PC-3 (cell line): ENCODE results near the gene RIPPLY3. TPM values are rescaled to one million over a fixed set of nuclear protein-coding genes. Genes with fewer than 3 reads are reported as not detected.

Experiments
- ATAC-seq: fragments of 200-7000 bp; cut with Tn5 transposase; 2 replicates; pipeline ENCODE4 v1.9.1; 2020; ENCODE audit warnings: mild to moderate bottlenecking, moderate library complexity
- BruUV-seq: library from RNA; stranded (reverse); fragments of 400-500 nt; replicated peaks from 2 replicates; lab custom pipeline; 2021; lab: Mats Ljungman, UMichigan
- CTCF ChIA-PET: fragments of 300-600 bp; sonication (Branson Sonifier 250); formaldehyde crosslinking; loops from one replicate; lab custom pipeline; 2022; ENCODE audit warnings: antibody characterized with exemption; lab: Charles Lee
- POLR2A ChIA-PET: fragments of 300-600 bp; sonication (Branson Sonifier 250); formaldehyde crosslinking; loops from one replicate; lab custom pipeline; 2022; ENCODE audit warnings: antibody characterized with exemption; ENCODE audit not compliant: unreplicated experiment; lab: Charles Lee
- DNase-seq: peaks from one replicate; pipeline ENCODE4 v3.0.0-alpha.2; 2015
- H2AFZ ChIP-seq: fragments of 300-600 bp; sonication (generic); 2 replicates; pipeline ENCODE4 v1.6.0; 2016; ENCODE audit warnings: antibody characterized with exemption, low read length
- H3F3A ChIP-seq: fragments of 300-600 bp; sonication (generic); one replicate; pipeline ENCODE4 v1.6.0; 2017; ENCODE audit warnings: antibody characterized with exemption, low read length, control low read depth, mild to moderate bottlenecking; ENCODE audit not compliant: unreplicated experiment
- H3K27ac ChIP-seq: fragments of 300-600 bp; sonication (generic); 2 replicates; pipeline ENCODE4 v1.5.1; 2016; ENCODE audit warnings: mild to moderate bottlenecking, low read length
- H3K27me3 ChIP-seq: fragments of 300-600 bp; sonication (generic); 2 replicates; pipeline ENCODE4 v1.6.1; 2016; ENCODE audit warnings: low read length, mixed read lengths
- H3K36me3 ChIP-seq: fragments of 300-600 bp; sonication (generic); 2 replicates; pipeline ENCODE4 v1.6.1; 2016; ENCODE audit warnings: low read depth, mixed run types, low read length, mixed read lengths
- H3K4me1 ChIP-seq: fragments of 300-600 bp; sonication (generic); 2 replicates; pipeline ENCODE4 v1.5.1; 2016; ENCODE audit warnings: low read length; ENCODE audit not compliant: insufficient read depth
- H3K4me2 ChIP-seq: fragments of 300-600 bp; sonication (generic); 2 replicates; pipeline ENCODE4 v1.6.0; 2016; ENCODE audit warnings: low read length
- H3K4me3 ChIP-seq: fragments of 300-600 bp; sonication (generic); 2 replicates; pipeline ENCODE4 v1.5.1; 2016; ENCODE audit warnings: mild to moderate bottlenecking, low read length, mixed read lengths
- H3K79me2 ChIP-seq: fragments of 300-600 bp; sonication (generic); 2 replicates; pipeline ENCODE4 v1.6.1; 2017; ENCODE audit warnings: low read length, mixed read lengths
- H3K9ac ChIP-seq: fragments of 300-600 bp; sonication (generic); 2 replicates; pipeline ENCODE4 v1.6.0; 2016; ENCODE audit warnings: mild to moderate bottlenecking, low read length
- H3K9me2 ChIP-seq: fragments of 300-600 bp; sonication (generic); replicated peaks from 2 replicates; pipeline ENCODE4 v1.6.1; 2016; ENCODE audit warnings: mixed run types, low read length, mixed read lengths
- H3K9me3 ChIP-seq: fragments of 300-600 bp; sonication (generic); 2 replicates; pipeline ENCODE4 v1.6.1; 2016; ENCODE audit warnings: low read length, mixed read lengths
- H4K20me1 ChIP-seq: fragments of 300-600 bp; sonication (generic); 2 replicates; pipeline ENCODE4 v1.6.1; 2016; ENCODE audit warnings: low read length, mixed read lengths
- EZH2 ChIP-seq: fragments of 300-600 bp; sonication (generic); IDR thresholded peaks from one replicate; pipeline ENCODE4 v1.6.1; 2017; ENCODE audit warnings: antibody characterized with exemption, mild to moderate bottlenecking, low read length; ENCODE audit not compliant: unreplicated experiment
- EZH2phosphoT487 ChIP-seq: fragments of 300-600 bp; sonication (generic); IDR thresholded peaks from 2 replicates; pipeline ENCODE4 v1.6.1; 2018; ENCODE audit warnings: mild to moderate bottlenecking, antibody characterized with exemption, low read length, borderline replicate concordance
- intact Hi-C: fragments of 100-400 bp; cut with micrococcal nuclease; formaldehyde crosslinking; loops from 2 replicates; pipeline ENCODE4 v1.9.0; 2023
- total RNA-seq: library from RNA; depleted of rRNA; stranded (reverse); fragments of >200 nt; gene quantifications from 2 replicates; pipeline ENCODE4 v1.2.3, GENCODE V29; 2014
- TF ChIP-seq, protein P1 (sequence below): fragments of 300-600 bp; sonication (generic); conservative IDR thresholded peaks from 2 replicates; pipeline ENCODE4 v1.5.1; 2017; ENCODE audit warnings: antibody characterized with exemption, low read depth, mild to moderate bottlenecking, low read length

The RIPPLY3 gene
- total RNA-seq, 1 experiment from 2014 or later: 10.0 TPM

GRCh38 chr21:36989699-36990507 lies 16.6 kb upstream of the RIPPLY3 start:
- DNase-seq: peak; percentile 95

GRCh38 chr21:36990508-36991205 lies 15.8 kb upstream of the RIPPLY3 start:
- H4K20me1 ChIP-seq: no peaks in the 10 kb centered on the region
- peak overlapping the region; percentile 77 for H3K4me2 ChIP-seq
- no peaks in the 10 kb centered on the region for H3K36me3 ChIP-seq
- CTCF ChIA-PET: interaction anchor here (0.7 to 1.7 kb wide), 4 partner anchors 12 to 82 kb away, joined by 3 to 17 read pairs (median 3); no protein-coding TSS in a partner anchor
- peaks cover 12% of the 10 kb centered on the region for H3F3A ChIP-seq
- POLR2A ChIA-PET: no interaction called here
- H3K27ac ChIP-seq: peak overlapping the region; percentile 89
- intact Hi-C loops: no loop called here
- no peaks in the 10 kb centered on the region for H3K9me2 ChIP-seq
- no peaks in the 10 kb centered on the region for H3K9me3 ChIP-seq
- DNase-seq (no peak), ATAC-seq (no peak)
- peaks cover 42% of the 10 kb centered on the region for H3K4me1 ChIP-seq
- peak overlapping the region; percentile 89 for H3K9ac ChIP-seq
- BruUV-seq: TSS peak; percentile 61
- no peaks in the 10 kb centered on the region for H3K27me3 ChIP-seq
- peak overlapping the region; percentile 72 for H3K4me3 ChIP-seq
- no peaks in the 10 kb centered on the region for H3K79me2 ChIP-seq
- TF ChIP-seq EZH2 (no peak), EZH2phosphoT487 (no peak)
- TF ChIP-seq, protein P1, sequence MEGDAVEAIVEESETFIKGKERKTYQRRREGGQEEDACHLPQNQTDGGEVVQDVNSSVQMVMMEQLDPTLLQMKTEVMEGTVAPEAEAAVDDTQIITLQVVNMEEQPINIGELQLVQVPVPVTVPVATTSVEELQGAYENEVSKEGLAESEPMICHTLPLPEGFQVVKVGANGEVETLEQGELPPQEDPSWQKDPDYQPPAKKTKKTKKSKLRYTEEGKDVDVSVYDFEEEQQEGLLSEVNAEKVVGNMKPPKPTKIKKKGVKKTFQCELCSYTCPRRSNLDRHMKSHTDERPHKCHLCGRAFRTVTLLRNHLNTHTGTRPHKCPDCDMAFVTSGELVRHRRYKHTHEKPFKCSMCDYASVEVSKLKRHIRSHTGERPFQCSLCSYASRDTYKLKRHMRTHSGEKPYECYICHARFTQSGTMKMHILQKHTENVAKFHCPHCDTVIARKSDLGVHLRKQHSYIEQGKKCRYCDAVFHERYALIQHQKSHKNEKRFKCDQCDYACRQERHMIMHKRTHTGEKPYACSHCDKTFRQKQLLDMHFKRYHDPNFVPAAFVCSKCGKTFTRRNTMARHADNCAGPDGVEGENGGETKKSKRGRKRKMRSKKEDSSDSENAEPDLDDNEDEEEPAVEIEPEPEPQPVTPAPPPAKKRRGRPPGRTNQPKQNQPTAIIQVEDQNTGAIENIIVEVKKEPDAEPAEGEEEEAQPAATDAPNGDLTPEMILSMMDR: no peak
- H2AFZ ChIP-seq: peak overlapping the region; percentile 96

More at GRCh38 chr21:36989699-36990507, 16.6 kb upstream of the RIPPLY3 start:
- H2AFZ ChIP-seq: peak overlapping the region; percentile 96
- H3K79me2 ChIP-seq: no peaks in the 10 kb centered on the region
- ChIA-PET CTCF (interaction anchor here (0.6 to 1.7 kb wide), 5 partner anchors 11 to 111 kb away, joined by 3 to 17 read pairs (median 3); no protein-coding TSS in a partner anchor), POLR2A (interaction anchor here (0.6 kb wide), 1 partner anchor 24 kb away, joined by 3 read pairs; no protein-coding TSS in a partner anchor)
- no peaks in the 10 kb centered on the region for H3K27me3 ChIP-seq
- peak; percentile 77 for ATAC-seq
- H3K9me3 ChIP-seq: no peaks in the 10 kb centered on the region
- TF ChIP-seq, protein P1: peak; percentile 83
- TF ChIP-seq EZH2: no peak
- no peaks in the 10 kb centered on the region for H3K36me3 ChIP-seq
- no peaks in the 10 kb centered on the region for H3K9me2 ChIP-seq
- peak overlapping the region; percentile 89 for H3K9ac ChIP-seq
- peak overlapping the region; percentile 77 for H3K4me2 ChIP-seq
- H3K4me3 ChIP-seq: peak overlapping the region; percentile 72
- peaks cover 42% of the 10 kb centered on the region for H3K4me1 ChIP-seq
- H4K20me1 ChIP-seq: no peaks in the 10 kb centered on the region
- peak overlapping the region; percentile 89 for H3K27ac ChIP-seq
- intact Hi-C loops: no loop called here
- peaks cover 12% of the 10 kb centered on the region for H3F3A ChIP-seq
- no TSS peak for BruUV-seq
